ENCODE data around the gene RPIA.
"Not testable (repeated sequence)": the region's sequence is repeated elsewhere in the genome, so short reads cannot be mapped to it uniquely, and the experiment has no call there.

RPIA gene

GRCh38 chr2:88796523-88796922, 105.0 kb downstream of the RPIA start:
- DNase-seq: not testable (repeated sequence)

GRCh38 chr2:88797164-88797563, 105.7 kb downstream of the RPIA start:
- not testable (repeated sequence) for DNase-seq

Data from suppressor macrophage treated with lipopolysaccharide for 4 hours (primary cell).